NCI-H1436 treated with DMSO at 0.1 percent for 48 hours (cell line): ENCODE data around the gene EYS.
"Not testable (repeated sequence)": the region's sequence is repeated elsewhere in the genome, so short reads cannot be mapped to it uniquely, and the experiment has no call there.

Source experiments
- DNase-seq: peaks from one replicate; lab custom pipeline; 2025; lab: John Stamatoyannopoulos, UW

Gene EYS

GRCh38 chr6:64459411-64459944, 1247.5 kb downstream of the EYS start:
- no peak for DNase-seq

DNA sequence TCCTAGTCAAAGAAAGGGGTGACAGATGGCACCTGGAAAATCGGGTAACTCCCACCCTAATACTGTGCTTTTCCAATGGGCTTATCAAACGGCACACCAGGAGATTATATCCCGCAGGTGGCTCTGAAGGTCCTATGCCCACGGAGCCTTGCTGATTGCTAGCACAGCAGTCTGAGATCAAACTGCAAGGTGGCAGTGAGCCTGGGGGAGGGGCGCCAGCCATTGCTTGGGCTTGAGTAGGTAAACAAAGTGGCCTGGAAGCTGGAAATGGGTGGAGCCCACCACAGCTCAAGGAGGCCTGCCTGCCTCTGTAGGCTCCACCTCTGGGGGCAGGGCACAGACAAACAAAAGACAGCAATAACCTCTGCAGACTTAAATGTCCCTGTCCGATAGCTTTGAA, 1258.9 kb downstream of the EYS start:
- not testable (repeated sequence) for DNase-seq

GRCh38 chr6:64445038-64445437, 1262.0 kb downstream of the EYS start:
- DNase-seq: no peak

DNA sequence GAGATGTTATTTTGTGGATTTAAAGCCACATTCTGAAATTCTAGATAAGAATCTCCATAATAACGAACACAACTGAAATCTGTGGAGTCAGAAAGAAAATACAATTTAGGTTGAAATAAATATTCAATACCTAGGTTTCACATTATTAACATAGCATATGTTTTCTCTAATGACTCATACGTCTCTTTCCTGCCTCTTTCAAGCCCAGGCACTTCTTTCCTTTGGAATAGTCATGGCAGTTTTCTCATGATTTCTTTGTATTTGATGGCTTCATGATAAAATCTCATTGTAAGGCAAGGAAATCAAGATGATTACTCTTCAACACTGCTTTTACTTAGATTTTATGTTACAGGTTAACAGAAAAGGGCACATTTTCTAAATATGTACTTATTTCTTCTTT, 1267.8 kb downstream of the EYS start:
- no peak for DNase-seq

DNA sequence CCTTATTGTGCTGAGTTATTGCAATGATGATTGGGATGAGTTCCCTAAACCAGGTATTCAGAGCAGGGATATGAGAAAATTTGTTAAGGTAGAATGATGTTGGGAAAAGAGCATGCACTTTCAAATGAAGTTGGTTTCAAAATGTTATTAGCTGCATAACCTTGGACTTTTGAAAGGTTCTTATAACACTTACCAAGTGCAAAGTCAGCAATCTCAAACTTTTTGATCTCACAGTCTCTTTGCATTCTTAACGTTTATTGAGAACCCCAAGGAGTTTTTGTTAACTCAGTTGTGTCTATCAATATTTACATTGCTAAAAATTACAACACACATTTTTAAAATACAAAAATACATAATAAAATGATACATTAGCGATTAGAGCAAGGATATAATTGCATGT, 1269.0 kb downstream of the EYS start:
- DNase-seq: no peak

DNA sequence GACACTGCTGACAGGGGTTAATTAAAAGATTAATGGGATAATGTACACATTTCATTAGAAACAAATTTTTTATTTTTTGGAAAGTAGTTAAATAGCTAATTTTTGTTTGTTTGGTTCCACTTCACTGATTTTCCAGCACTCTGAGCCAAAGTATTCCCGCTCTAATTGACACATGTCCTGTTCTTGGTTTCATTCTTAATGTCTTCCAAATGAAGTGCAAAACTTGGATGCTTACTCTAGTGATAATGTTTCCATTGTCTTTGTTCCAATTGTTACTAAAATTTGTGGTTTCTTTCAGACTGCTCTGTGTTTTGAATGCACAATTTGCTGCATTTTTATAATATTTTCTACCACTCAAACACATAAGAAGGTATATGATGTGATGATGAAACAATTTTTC, 1277.1 kb downstream of the EYS start:
- DNase-seq: no peak

GRCh38 chr6:64428186-64428585, 1278.8 kb downstream of the EYS start:
- no peak for DNase-seq

DNA sequence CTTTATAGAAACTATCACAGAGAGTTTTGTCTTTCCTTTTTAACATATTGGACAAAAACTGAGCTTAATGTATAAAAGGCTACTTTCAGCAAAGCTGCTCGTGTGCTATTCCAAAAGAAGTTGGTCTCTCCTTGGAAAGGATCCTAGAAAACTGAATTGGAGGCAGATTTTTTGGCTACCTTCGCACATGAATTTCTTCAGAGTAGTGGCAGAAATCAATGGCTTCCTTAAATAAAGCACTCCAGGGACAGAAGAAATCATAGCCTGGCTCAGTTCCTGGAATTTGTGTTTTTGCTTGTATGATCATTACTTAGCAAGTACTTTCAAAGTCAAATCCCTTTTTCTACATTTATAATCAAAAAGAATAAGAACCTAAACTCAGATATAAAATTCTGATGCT, 1291.1 kb downstream of the EYS start:
- no peak for DNase-seq

DNA sequence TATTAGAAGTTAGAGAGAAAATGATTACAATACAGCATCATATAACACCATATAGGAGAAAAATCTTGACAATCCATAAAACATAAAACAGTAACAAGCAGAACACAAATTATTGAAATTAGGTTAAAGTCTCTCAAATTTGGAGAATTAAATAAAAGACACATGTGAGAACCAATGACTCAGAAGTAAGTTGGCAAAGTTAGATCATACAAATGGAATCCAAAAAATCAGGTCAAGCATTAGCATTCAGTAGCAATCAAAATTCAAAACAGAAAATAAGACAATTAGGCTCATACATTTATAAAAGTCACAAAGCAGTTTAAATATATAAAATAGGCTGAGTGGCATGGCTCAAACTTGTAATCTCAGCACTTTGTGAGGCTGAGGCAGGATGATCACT, 1295.8 kb downstream of the EYS start:
- DNase-seq: no peak

- DNase-seq: no peak
These were observed 1297.1 kb downstream of the EYS start for GRCh38 chr6:64409948-64410347.

GRCh38 chr6:64404396-64404795, 1302.6 kb downstream of the EYS start:
- DNase-seq: no peak

GRCh38 chr6:64383277-64383676, 1323.7 kb downstream of the EYS start:
- DNase-seq: no peak

DNA sequence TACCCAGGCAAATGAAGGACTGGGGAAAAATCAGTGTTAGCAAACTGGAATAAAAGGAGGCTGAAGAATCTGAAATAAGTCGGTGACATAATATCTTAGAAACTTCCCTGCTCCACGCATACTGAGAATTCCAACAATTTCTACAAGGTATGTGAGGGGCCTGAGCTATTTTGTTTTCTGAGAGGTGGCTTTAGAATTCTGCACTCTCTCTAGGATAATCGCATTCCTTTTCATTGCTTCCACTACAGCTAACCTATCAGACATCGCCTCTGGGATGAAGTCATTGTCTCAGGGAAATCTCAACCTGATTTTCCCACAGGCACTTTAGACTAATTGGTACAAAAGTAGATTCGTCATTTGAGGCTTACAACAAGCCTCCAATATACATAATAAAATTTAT, 1330.6 kb downstream of the EYS start:
- DNase-seq: no peak

- no peak for DNase-seq
These were observed 1349.6 kb downstream of the EYS start for GRCh38 chr6:64357430-64357829.

- DNase-seq: no peak
These were observed 1359.6 kb downstream of the EYS start for GRCh38 chr6:64347411-64347810.

- DNase-seq: no peak
These were observed 1371.8 kb downstream of the EYS start for GRCh38 chr6:64335195-64335594.

GRCh38 chr6:64334636-64335035, 1372.4 kb downstream of the EYS start:
- DNase-seq: no peak

DNA sequence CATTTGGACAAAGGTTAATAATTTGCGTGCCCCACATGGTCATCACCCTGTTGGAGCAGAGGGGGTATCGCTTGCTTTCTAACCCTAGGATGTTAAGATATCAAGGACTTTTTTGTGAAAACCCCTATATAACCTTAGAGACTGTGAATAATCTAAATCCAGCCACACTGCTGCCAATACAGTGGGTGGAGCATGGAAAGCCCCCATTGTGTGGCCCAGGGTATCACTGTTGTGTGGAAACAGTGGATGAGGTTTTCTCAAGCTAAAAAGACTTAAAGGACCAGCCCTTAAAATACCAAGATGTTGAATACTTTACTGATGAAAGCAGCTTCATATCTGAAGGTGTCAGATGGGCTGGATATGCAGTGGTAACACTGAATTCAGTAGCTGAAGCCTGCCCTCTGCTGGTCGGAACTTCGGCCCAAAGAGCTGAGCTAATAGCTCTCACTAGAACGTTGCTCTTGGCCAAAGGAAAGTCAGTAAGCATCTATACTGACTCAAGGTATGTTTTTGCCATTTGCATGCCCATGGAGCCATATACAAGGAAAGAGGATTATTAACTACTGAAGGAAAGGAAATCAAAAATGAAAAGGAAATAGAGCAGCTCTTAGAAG, 1376.2 kb downstream of the EYS start:
- DNase-seq: no peak

GRCh38 chr6:64326939-64327338, 1380.1 kb downstream of the EYS start:
- no peak for DNase-seq

DNA sequence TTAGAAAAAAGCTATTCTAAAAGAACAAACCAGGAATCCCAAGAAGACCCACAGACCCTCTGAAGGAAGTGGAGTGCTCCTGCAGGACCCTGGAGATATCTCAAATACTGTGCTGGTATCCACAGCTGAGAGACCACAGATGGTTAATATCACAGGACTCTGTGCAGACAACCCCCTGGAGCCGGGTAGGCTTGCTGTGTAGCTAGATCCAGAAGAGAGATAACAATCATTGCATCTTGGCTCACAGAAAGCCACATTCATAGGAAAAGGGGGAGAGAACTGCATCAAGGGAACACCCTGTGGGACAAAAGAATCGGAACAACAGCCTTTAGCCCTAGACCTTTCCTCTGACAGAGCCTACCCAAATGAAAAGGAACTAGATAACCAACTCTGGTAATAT, 1381.9 kb downstream of the EYS start:
- DNase-seq: no peak

GRCh38 chr6:64310214-64310613, 1396.8 kb downstream of the EYS start:
- no peak for DNase-seq

DNA sequence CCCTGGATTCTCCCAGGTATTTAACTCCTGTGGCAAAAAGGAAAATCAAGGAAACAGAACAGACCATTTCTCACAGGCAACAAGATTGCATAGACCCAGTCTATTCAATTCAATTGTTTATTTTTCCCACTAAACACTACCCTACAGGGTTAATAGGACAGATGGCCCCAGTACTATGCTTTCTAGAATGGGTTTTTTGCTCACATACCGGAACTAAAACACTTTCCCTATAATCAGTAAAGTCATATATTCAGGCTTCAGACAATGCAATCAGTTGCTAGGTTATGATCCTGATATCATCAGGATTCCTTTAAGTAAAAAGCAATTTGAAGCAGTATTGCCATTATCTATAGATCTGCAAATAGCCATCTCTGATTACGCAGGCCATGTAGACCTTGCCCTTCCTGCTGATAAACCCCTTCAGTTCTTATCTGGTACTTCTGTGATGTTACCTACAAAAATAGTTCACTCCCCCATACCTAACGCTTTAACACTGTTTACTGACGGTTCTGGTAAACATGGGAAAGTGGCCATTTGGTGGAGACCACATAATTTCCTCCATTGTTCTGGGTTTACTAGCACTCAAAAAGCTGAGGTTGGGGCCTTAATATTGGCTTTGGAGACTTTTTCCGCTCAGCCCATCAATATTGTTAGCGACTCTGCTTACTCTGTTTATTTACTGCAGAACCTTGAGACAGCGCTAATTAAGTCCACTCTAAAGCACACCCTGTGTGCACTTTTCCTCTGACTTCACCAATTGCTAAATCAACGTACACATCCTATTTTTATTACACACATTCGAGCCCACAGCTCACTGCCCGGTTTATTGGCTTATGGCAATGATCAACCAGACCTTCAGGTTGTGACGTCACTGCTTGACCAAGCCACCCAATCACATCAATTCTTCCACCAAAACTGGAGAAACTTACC, 1405.5 kb downstream of the EYS start:
- DNase-seq: no peak

DNA sequence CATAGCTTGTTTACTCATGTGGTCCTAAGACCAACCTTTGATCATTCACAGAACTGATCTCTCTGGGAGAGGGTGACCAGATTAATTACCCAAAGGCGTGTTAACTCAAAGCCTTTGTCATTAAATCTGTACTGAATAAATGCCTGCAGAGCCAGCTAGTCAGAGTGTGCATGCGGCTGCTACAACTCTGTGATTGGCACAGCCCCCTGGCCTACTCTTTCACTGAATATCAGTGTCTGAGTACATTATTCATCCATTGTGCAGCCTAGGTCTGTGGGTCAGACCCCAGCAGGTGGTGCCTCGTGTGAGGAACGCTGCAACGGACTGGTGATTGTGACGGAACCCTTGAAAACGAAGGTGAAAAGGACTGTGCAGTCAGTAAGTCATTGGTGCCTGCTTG, 1407.8 kb downstream of the EYS start:
- DNase-seq: no peak
